Adrenal gland (tissue), 5 donors: ENCODE data around the gene NUDT4.

ENCODE experiments used
- POLR2A ChIP-seq, 2 donors: fragments of 450-650 bp; IDR thresholded peaks; one replicate each; pipeline ENCODE4 v1.6.1; 2017; ENCODE audit warnings: antibody characterized with exemption in 2 of 2, mild to moderate bottlenecking in 2 of 2, moderate library complexity in 1 of 2
- TF ChIP-seq, protein P1 (sequence below), 6 experiments: fragments of 450-650 bp in 4 of 6; fragments of 200-600 bp in 2 of 6; sonication (generic) in 1 of 6; IDR thresholded peaks; 1 replicate in 5 of 6; 2 replicates in 1 of 6; pipeline versions ENCODE4 v1.5.1 to v1.8.0; 2016 to 2021; ENCODE audit warnings: antibody characterized with exemption in 6 of 6, mild to moderate bottlenecking in 2 of 6, moderate library complexity in 1 of 6
- donor health status: DM: no; HTN: no; CAD: no.

- no peak for TF ChIP-seq POLR2A (IDR thresholded peaks at IDR 0.05)
- TF ChIP-seq, protein P1, sequence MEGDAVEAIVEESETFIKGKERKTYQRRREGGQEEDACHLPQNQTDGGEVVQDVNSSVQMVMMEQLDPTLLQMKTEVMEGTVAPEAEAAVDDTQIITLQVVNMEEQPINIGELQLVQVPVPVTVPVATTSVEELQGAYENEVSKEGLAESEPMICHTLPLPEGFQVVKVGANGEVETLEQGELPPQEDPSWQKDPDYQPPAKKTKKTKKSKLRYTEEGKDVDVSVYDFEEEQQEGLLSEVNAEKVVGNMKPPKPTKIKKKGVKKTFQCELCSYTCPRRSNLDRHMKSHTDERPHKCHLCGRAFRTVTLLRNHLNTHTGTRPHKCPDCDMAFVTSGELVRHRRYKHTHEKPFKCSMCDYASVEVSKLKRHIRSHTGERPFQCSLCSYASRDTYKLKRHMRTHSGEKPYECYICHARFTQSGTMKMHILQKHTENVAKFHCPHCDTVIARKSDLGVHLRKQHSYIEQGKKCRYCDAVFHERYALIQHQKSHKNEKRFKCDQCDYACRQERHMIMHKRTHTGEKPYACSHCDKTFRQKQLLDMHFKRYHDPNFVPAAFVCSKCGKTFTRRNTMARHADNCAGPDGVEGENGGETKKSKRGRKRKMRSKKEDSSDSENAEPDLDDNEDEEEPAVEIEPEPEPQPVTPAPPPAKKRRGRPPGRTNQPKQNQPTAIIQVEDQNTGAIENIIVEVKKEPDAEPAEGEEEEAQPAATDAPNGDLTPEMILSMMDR (IDR thresholded peaks at IDR 0.05) = no peak
These were observed 11.3 kb upstream of the NUDT4 start for GRCh38 chr12:93366422-93366821.
